Smooth muscle cell (in vitro differentiated cells): ENCODE measurements around the gene PRKACA. TPM values are rescaled to one million over a fixed set of nuclear protein-coding genes. Genes with fewer than 3 reads are reported as not detected.

ENCODE experiments used
- DNase-seq: peaks from one replicate; lab custom pipeline; 2025; ENCODE audit not compliant: unreplicated experiment; lab: John Stamatoyannopoulos, UW
- H2AFZ ChIP-seq: fragments of 200-600 bp; sonication (generic); 2 replicates; pipeline ENCODE4 v1.6.0; 2016; ENCODE audit warnings: antibody characterized with exemption, low read depth, mild to moderate bottlenecking
- H3F3A ChIP-seq: fragments of 200-600 bp; sonication (generic); 2 replicates; pipeline ENCODE4 v1.6.0; 2017; ENCODE audit warnings: antibody characterized with exemption, low read depth
- H3K27ac ChIP-seq: fragments of 200-600 bp; sonication (generic); 2 replicates; pipeline ENCODE4 v1.5.1; 2016; ENCODE audit warnings: low read depth, mild to moderate bottlenecking
- H3K27me3 ChIP-seq: fragments of 200-600 bp; sonication (generic); 2 replicates; pipeline ENCODE4 v1.6.1; 2016; ENCODE audit warnings: low read depth, mild to moderate bottlenecking
- H3K36me3 ChIP-seq: fragments of 200-600 bp; sonication (generic); 2 replicates; pipeline ENCODE4 v1.5.1; 2016; ENCODE audit warnings: low read depth
- H3K4me1 ChIP-seq: fragments of 200-600 bp; sonication (generic); 2 replicates; pipeline ENCODE4 v1.5.1; 2016; ENCODE audit warnings: low read depth
- H3K4me2 ChIP-seq: fragments of 200-600 bp; sonication (generic); 2 replicates; pipeline ENCODE4 v1.6.0; 2016; ENCODE audit warnings: mild to moderate bottlenecking
- H3K4me3 ChIP-seq: fragments of 200-600 bp; sonication (generic); 2 replicates; pipeline ENCODE4 v1.5.1; 2016; ENCODE audit warnings: mild to moderate bottlenecking
- H3K79me2 ChIP-seq: fragments of 200-600 bp; sonication (generic); 2 replicates; pipeline ENCODE4 v1.6.0; 2016; ENCODE audit warnings: low read depth, mild to moderate bottlenecking
- H3K9ac ChIP-seq: fragments of 200-600 bp; sonication (generic); 2 replicates; pipeline ENCODE4 v1.6.0; 2016; ENCODE audit warnings: low read depth
- H3K9me3 ChIP-seq: fragments of 200-600 bp; sonication (generic); replicated peaks from 2 replicates; pipeline ENCODE4 v1.5.1; 2016; ENCODE audit warnings: low read depth
- H4K20me1 ChIP-seq: fragments of 200-600 bp; sonication (generic); 2 replicates; pipeline ENCODE4 v1.6.0; 2016; ENCODE audit warnings: low read depth
- CTCF ChIP-seq: fragments of 200-600 bp; sonication (generic); IDR thresholded peaks from 2 replicates; pipeline ENCODE4 v1.5.1; 2017; ENCODE audit warnings: borderline replicate concordance, mild to moderate bottlenecking, antibody characterized with exemption; ENCODE audit not compliant: insufficient read depth, poor library complexity, severe bottlenecking
- WGBS: methylation state at CpG from one replicate; pipeline ENCODE4 v1.1.7; 2016; ENCODE audit warnings: low lambda C conversion rate; 5-methylcytosine and 5-hydroxymethylcytosine counted together
- polyA plus RNA-seq: library from polyadenylated mRNA; unstranded; fragments of >200 nt; fragmentation: Nextera tagmentation; extraction: Ambion mirVana; gene quantifications from 2 replicates; pipeline ENCODE4 v1.2.1, GENCODE V29; 2016
- total RNA-seq: library from RNA; depleted of rRNA; stranded (reverse); fragments of >200 nt; gene quantifications from 2 replicates; pipeline ENCODE4 v1.2.3, GENCODE V29; 2014

PRKACA gene
- total and polyA plus RNA-seq, 2 experiments from 2014 or later = 11.1 to 30.3 TPM

DNA sequence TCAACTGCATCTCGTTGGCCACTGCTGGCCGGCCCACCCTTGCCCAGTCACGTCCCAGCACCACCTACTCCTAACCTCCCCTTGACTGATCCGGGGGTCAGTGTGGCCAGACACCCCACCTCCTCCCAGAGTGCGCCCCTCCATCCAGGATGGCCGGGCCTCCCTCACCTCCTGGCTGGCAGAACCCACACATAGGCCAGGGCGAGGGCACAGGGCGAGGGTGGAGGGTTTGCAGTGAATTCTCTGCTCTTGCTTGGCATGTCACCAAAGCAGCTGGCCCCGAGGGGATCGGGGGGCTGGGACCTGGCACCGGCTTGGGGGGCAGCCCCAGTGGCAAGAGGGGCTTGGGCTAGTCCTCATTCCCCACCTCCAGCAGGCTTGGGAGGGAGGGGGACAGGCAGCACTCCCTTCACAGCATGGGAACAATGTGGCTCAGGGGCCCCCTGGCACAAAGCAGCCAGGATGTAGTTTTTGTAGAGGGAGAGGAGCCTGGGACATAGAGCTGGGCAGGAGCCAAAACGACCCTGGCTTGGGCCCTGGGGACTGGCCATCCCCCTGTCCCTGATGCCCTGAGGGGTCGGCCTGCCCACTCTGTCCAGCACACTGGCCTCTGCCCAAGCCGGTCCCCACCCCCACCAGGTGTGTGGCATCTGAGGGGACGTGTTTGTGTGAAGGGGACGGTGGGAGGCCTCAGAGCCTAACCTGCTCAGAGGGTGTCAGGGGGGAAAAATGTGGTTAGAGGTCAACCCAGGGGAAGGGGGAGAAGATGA lies 47.3 kb upstream of the PRKACA start:
- H4K20me1 ChIP-seq = no peaks in the 10 kb centered on the region
- no peaks in the 10 kb centered on the region for H3F3A ChIP-seq
- no peak overlapping the region for H3K9ac ChIP-seq
- TF ChIP-seq CTCF = no peak
- no peak overlapping the region for H2AFZ ChIP-seq
- H3K27me3 ChIP-seq = no peaks in the 10 kb centered on the region
- 92% methylated on average over 15 of the region's 16 CpGs for WGBS
- DNase-seq = no peak
- no peaks in the 10 kb centered on the region for H3K9me3 ChIP-seq
- H3K27ac ChIP-seq = no peak overlapping the region
- no peaks in the 10 kb centered on the region for H3K36me3 ChIP-seq
- H3K4me1 ChIP-seq = peaks cover 7% of the 10 kb centered on the region
- H3K79me2 ChIP-seq = no peaks in the 10 kb centered on the region
- no peak overlapping the region for H3K4me2 ChIP-seq
- H3K4me3 ChIP-seq = no peak overlapping the region

DNA sequence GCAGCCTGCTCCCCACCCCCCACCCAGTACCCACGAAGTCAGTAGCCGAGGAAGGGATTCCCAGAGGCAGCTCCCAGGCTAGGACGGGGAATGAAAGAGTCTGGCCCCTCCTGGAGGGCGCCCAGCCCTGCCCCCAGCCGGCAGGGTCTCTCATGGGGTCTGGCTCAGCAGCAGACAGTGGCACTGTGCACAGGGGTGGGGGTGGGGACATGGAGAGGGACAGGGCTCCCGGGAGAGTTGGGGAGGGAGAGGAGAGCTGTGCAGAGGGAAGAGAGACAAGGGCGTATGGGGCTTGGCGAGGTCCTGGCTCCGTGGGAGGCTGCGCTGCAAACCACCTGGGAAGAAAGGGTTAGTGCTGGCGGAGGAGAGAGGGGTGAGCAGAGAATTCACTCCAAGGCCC lies 46.5 kb upstream of the PRKACA start:
- Histone ChIP-seq H3K4me1 (peaks cover 7% of the 10 kb centered on the region), H3K27ac (no peak overlapping the region), H3K36me3 (no peaks in the 10 kb centered on the region), H3K27me3 (no peaks in the 10 kb centered on the region), H3K79me2 (no peaks in the 10 kb centered on the region), H4K20me1 (no peaks in the 10 kb centered on the region), H3K9me3 (no peaks in the 10 kb centered on the region), H3F3A (no peaks in the 10 kb centered on the region), H3K4me2 (no peak overlapping the region), H3K9ac (no peak overlapping the region), H2AFZ (no peak overlapping the region), H3K4me3 (no peak overlapping the region)
- no peak for TF ChIP-seq CTCF
- WGBS = 82% methylated on average over 9 of the region's 11 CpGs
- no peak for DNase-seq

DNA sequence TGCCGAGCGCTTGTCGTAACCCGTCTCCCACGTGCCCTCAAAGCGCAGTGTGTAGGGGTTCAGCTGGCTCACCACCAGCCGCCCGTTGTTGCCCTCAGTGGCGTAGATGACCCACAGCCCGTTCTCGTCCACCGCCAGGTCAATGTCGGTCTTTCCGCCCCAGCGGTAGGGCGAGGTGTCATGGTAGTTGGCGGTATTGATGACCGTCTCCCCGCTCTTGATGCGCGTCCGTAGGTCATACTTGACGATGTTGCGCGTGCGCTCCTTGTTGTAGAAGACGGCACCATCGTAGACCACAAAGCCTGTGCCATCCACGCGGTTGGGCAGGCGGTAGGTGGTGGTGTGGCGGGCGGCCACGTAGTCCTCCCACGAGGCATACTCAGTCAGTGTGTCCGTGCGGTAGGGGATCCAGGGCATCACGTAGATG lies 45.3 kb upstream of the PRKACA start:
- Histone ChIP-seq H4K20me1 (no peaks in the 10 kb centered on the region), H3F3A (no peaks in the 10 kb centered on the region), H2AFZ (no peak overlapping the region), H3K9ac (no peak overlapping the region), H3K4me2 (no peak overlapping the region), H3K27ac (no peak overlapping the region), H3K27me3 (no peaks in the 10 kb centered on the region), H3K36me3 (no peaks in the 10 kb centered on the region), H3K9me3 (no peaks in the 10 kb centered on the region), H3K79me2 (no peaks in the 10 kb centered on the region), H3K4me3 (no peak overlapping the region), H3K4me1 (peaks cover 7% of the 10 kb centered on the region)
- no peak for DNase-seq
- WGBS = 99% methylated on average over 38 of the region's 38 CpGs
- no peak for TF ChIP-seq CTCF

- DNase-seq = no peak
- Histone ChIP-seq H2AFZ (no peak overlapping the region), H3K4me3 (no peak overlapping the region), H3K27me3 (no peaks in the 10 kb centered on the region), H3F3A (no peaks in the 10 kb centered on the region), H3K27ac (no peak overlapping the region), H3K36me3 (no peaks in the 10 kb centered on the region), H3K79me2 (no peaks in the 10 kb centered on the region), H3K4me2 (no peak overlapping the region), H3K9me3 (no peaks in the 10 kb centered on the region), H3K9ac (no peak overlapping the region), H3K4me1 (peaks cover 7% of the 10 kb centered on the region), H4K20me1 (no peaks in the 10 kb centered on the region)
- 98% methylated on average over 17 of the region's 19 CpGs for WGBS
- no peak for TF ChIP-seq CTCF
These were observed 43.7 kb upstream of the PRKACA start for GRCh38 chr19:14161305-14161704.
